Lower leg skin (tissue), 3 donors: Measurements from ENCODE around the gene PEAK1.

Source experiments
- POLR2A ChIP-seq, 2 donors: fragments of 450-650 bp; IDR thresholded peaks; one replicate each; pipeline ENCODE4 v1.6.1; 2016 to 2017; ENCODE audit warnings: antibody characterized with exemption in 2 of 2, mild to moderate bottlenecking in 1 of 2, moderate library complexity in 1 of 2
- TF ChIP-seq, protein P1 (sequence below), 3 donors: fragments of 450-650 bp; IDR thresholded peaks; one replicate each; pipeline ENCODE4 v1.5.1; 2016; ENCODE audit warnings: antibody characterized with exemption in 3 of 3, mild to moderate bottlenecking in 3 of 3, moderate library complexity in 2 of 3

GRCh38 chr15:77160562-77161478 is 259.1 kb downstream of the PEAK1 start:
- no peak for TF ChIP-seq POLR2A (IDR thresholded peaks at IDR 0.05)
- TF ChIP-seq, protein P1, sequence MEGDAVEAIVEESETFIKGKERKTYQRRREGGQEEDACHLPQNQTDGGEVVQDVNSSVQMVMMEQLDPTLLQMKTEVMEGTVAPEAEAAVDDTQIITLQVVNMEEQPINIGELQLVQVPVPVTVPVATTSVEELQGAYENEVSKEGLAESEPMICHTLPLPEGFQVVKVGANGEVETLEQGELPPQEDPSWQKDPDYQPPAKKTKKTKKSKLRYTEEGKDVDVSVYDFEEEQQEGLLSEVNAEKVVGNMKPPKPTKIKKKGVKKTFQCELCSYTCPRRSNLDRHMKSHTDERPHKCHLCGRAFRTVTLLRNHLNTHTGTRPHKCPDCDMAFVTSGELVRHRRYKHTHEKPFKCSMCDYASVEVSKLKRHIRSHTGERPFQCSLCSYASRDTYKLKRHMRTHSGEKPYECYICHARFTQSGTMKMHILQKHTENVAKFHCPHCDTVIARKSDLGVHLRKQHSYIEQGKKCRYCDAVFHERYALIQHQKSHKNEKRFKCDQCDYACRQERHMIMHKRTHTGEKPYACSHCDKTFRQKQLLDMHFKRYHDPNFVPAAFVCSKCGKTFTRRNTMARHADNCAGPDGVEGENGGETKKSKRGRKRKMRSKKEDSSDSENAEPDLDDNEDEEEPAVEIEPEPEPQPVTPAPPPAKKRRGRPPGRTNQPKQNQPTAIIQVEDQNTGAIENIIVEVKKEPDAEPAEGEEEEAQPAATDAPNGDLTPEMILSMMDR (IDR thresholded peaks at IDR 0.05), result no peak
